Measurements from ENCODE around the gene EIF4G3. TPM values are rescaled to one million over a fixed set of nuclear protein-coding genes. Genes with fewer than 3 reads are reported as not detected.
"Not testable (repeated sequence)": the region's sequence is repeated elsewhere in the genome, so short reads cannot be mapped to it uniquely, and the experiment has no call there.

The EIF4G3 gene
- total RNA-seq, 1 donor from 2014 or later: 39.3 TPM

DNA sequence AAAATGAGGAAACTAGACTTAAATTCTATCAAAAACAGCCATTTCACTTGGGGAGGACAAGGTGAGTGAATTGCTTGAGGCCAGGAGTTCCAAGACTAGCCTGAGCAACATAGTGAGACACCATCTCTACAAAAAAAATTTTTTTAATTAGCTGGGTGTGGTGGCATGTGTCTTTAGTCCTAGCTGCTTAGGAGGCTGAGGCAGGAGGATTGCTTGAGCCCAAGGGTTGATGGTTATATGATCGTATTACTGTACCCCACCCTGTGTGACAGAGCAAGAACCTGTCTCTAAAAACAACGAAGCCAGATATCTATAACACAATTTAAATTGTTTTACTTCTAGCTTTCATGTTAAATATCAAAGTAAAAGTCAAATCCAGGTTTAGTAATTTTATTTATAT is 263.5 kb downstream of the EIF4G3 start:
- H3K27me3 ChIP-seq: no peaks in the 10 kb centered on the region
- H3K36me3 ChIP-seq: no peaks in the 10 kb centered on the region
- TF ChIP-seq CTCF (IDR thresholded peaks at IDR 0.05): no peak
- TF ChIP-seq POLR2AphosphoS5 (IDR thresholded peaks at IDR 0.05; ENCODE audit: insufficient read depth in 1 of 2, low read depth in 1 of 2): no peak
- no peak for TF ChIP-seq POLR2A (IDR thresholded peaks at IDR 0.05)
- no peak overlapping the region for H3K4me3 ChIP-seq
- intact Hi-C loops (cut with DNase I): no loop called here
- H3K4me1 ChIP-seq: no peaks in the 10 kb centered on the region
- no peak for DNase-seq (ENCODE audit: extremely low spot score in 2 of 2)
- H3K9me3 ChIP-seq: no peaks in the 10 kb centered on the region
- H3K27ac ChIP-seq: no peak overlapping the region

GRCh38 chr1:20907526-20907925 is 269.2 kb downstream of the EIF4G3 start:
- H3K27ac ChIP-seq; intact Hi-C loops (cut with DNase I); H3K4me1 ChIP-seq; H3K9me3 ChIP-seq; DNase-seq (ENCODE audit: extremely low spot score in 2 of 2); H3K36me3 ChIP-seq; H3K27me3 ChIP-seq; H3K4me3 ChIP-seq: not testable (repeated sequence)

DNA sequence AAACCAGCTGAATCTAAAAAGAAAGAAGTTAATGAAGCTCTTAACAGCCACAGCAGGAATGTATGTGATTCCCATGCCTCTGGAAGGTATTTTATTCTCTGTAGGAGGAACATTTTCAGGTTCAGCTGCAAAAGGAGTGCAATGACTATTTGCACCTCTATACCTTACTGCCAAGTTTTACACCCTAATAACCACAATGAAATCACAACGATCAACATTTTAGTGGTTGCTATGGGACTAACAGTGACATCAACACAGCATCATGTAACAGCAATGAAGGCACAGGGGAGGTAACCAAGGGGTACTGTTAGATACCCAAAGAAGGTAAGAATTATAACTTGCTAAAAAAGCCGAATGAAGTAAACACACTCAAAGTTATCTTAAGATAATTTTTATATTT is 273.3 kb downstream of the EIF4G3 start:
- H3K9me3 ChIP-seq: no peaks in the 10 kb centered on the region
- no peak overlapping the region for H3K27ac ChIP-seq
- H3K36me3 ChIP-seq: no peaks in the 10 kb centered on the region
- H3K27me3 ChIP-seq: no peaks in the 10 kb centered on the region
- TF ChIP-seq POLR2AphosphoS5 (IDR thresholded peaks at IDR 0.05; ENCODE audit: insufficient read depth in 1 of 2, low read depth in 1 of 2) (no peak), POLR2A (IDR thresholded peaks at IDR 0.05) (no peak), CTCF (IDR thresholded peaks at IDR 0.05) (no peak)
- no peak overlapping the region for H3K4me3 ChIP-seq
- no peak for DNase-seq (ENCODE audit: extremely low spot score in 2 of 2)
- H3K4me1 ChIP-seq: no peaks in the 10 kb centered on the region
- intact Hi-C loops (cut with DNase I): no loop called here

DNA sequence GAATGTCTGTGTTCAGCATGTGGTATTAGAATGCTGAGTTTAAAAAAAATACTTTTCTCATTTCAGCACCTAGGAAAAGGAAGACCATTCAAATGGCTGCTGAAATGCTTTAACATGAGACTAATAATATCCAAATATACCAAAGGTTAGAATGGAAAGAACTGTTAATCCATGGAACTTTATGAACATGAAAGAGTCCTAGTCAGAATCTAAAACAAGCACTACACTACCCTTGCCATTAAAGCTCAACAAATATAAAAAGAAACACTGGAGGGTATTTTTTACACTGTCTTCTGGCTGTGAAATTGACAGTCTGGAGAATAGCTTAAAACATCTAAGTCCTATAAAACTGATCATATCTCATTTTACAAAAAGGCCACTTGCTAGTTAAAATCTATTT is 276.6 kb downstream of the EIF4G3 start:
- Histone ChIP-seq H3K36me3 (peaks cover 0 to 2% of the 10 kb centered on the region in 2 donors), H3K4me3 (no peak overlapping the region), H3K27ac (no peak overlapping the region), H3K9me3 (no peaks in the 10 kb centered on the region), H3K4me1 (no peaks in the 10 kb centered on the region), H3K27me3 (no peaks in the 10 kb centered on the region)
- TF ChIP-seq POLR2A (IDR thresholded peaks at IDR 0.05): no peak
- no peak for TF ChIP-seq POLR2AphosphoS5 (IDR thresholded peaks at IDR 0.05; ENCODE audit: insufficient read depth in 1 of 2, low read depth in 1 of 2)
- TF ChIP-seq CTCF (IDR thresholded peaks at IDR 0.05): no peak
- no peak for DNase-seq (ENCODE audit: extremely low spot score in 2 of 2)
- intact Hi-C loops (cut with DNase I): no loop called here

DNA sequence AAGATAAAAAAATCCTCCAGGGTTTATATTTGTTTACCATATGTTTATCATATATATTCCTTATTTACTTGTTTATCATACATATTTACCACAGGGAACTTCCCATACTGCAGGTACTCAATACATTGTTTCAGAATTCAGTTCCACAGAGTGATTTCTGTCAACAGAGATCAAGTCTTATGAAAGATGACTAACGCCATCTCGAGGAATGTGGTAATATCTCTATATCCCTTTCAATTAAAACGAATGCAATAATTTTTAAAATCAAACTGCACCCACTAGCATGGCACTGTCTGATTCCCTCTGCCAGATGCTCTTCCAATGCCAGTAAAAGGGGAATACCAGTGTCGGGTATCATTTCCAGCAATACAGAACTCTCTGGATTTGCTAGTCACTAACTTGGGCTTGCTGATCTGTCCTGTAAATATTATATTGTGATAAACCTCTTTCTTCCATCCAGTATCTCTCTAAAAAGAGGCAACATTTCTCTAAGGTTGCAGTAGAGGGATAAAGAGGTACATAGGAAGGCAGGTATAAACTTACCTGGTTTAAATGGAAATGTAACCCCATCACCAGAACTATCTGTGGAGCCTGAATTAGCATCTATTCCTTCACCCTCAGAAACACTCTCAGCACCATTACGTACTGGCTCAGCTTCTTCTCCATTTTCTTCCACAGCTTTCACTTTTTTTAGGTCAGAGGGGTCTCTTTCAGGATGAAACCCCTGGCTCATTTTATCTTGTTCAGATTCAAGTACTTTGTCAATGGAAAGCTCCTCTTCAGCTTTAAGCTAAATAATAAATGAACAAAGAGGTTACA is 277.3 kb downstream of the EIF4G3 start:
- Histone ChIP-seq H3K36me3 (peaks cover 0 to 5% of the 10 kb centered on the region in 2 donors), H3K27ac (no peak overlapping the region), H3K9me3 (no peaks in the 10 kb centered on the region), H3K4me3 (no peak overlapping the region), H3K27me3 (no peaks in the 10 kb centered on the region), H3K4me1 (no peaks in the 10 kb centered on the region)
- intact Hi-C loops (cut with DNase I): no loop called here
- TF ChIP-seq POLR2AphosphoS5 (IDR thresholded peaks at IDR 0.05; ENCODE audit: insufficient read depth in 1 of 2, low read depth in 1 of 2): no peak
- TF ChIP-seq POLR2A (IDR thresholded peaks at IDR 0.05): no peak
- TF ChIP-seq CTCF (IDR thresholded peaks at IDR 0.05): no peak
- DNase-seq (ENCODE audit: extremely low spot score in 2 of 2): no peak
